GM18951 (cell line): ENCODE results near the gene PHYKPL.

Experiments used
- POLR2A ChIP-seq: IDR thresholded peaks from 4 replicates; pipeline ENCODE4 v1.6.1; 2011; ENCODE audit warnings: mild to moderate bottlenecking; ENCODE audit not compliant: insufficient read length, insufficient read depth; ENCODE audit errors: extremely low read depth
- in situ Hi-C: fragments of 300-500 bp; cut with MboI; formaldehyde crosslinking; loops from one replicate; pipeline ENCODE4 v1.12.0; 2022; ENCODE audit warnings: low sequenced_read_pairs, mixed read lengths, inconsistent platforms; ENCODE audit not compliant: unreplicated experiment

The PHYKPL gene

GRCh38 chr5:178196986-178197385 is 35.6 kb downstream of the PHYKPL start:
- in situ Hi-C loops: no loop called here
- TF ChIP-seq POLR2A: no peak

GRCh38 chr5:178196281-178196812 is 36.3 kb downstream of the PHYKPL start:
- no peak for TF ChIP-seq POLR2A
- in situ Hi-C loops: no loop called here

GRCh38 chr5:178194026-178194425 is 38.6 kb downstream of the PHYKPL start:
- TF ChIP-seq POLR2A: no peak
- in situ Hi-C loops: no loop called here

GRCh38 chr5:178193251-178193809 is 39.3 kb downstream of the PHYKPL start:
- in situ Hi-C loops: no loop called here
- TF ChIP-seq POLR2A: no peak

GRCh38 chr5:178192787-178193186 is 39.8 kb downstream of the PHYKPL start:
- no peak for TF ChIP-seq POLR2A
- in situ Hi-C loops: no loop called here

GRCh38 chr5:178192244-178192643 is 40.4 kb downstream of the PHYKPL start:
- in situ Hi-C loops: no loop called here
- TF ChIP-seq POLR2A: no peak

GRCh38 chr5:178191661-178192060 is 40.9 kb downstream of the PHYKPL start:
- in situ Hi-C loops: no loop called here

GRCh38 chr5:178189433-178189832 is 43.2 kb downstream of the PHYKPL start:
- no peak for TF ChIP-seq POLR2A
- in situ Hi-C loops: no loop called here

More at GRCh38 chr5:178191661-178192060, 40.9 kb downstream of the PHYKPL start:
- TF ChIP-seq POLR2A: no peak

GRCh38 chr5:178187014-178187413 is 45.6 kb downstream of the PHYKPL start, which contains the start of gene GMCL2:
Gene GMCL2, minus strand, starts transcription at chr5:178187371. Its CDS starts 72 bp downstream, at chr5:178187299.
- TF ChIP-seq POLR2A: no peak
- in situ Hi-C loops: no loop called here

GRCh38 chr5:178186427-178186826 is 46.2 kb downstream of the PHYKPL start:
- no peak for TF ChIP-seq POLR2A
- in situ Hi-C loops: no loop called here

GRCh38 chr5:178182158-178182876 is 50.3 kb downstream of the PHYKPL start:
- TF ChIP-seq POLR2A: no peak
- in situ Hi-C loops: no loop called here

- in situ Hi-C loops: no loop called here
- TF ChIP-seq POLR2A: no peak
These were observed 52.3 kb downstream of the PHYKPL start for GRCh38 chr5:178180141-178180863.

- in situ Hi-C loops: no loop called here
- no peak for TF ChIP-seq POLR2A
These were observed 55.0 kb downstream of the PHYKPL start for GRCh38 chr5:178177569-178177968.
